HG03196 (cell line): ENCODE data around the gene FSTL1.
"Not testable (repeated sequence)": the region's sequence is repeated elsewhere in the genome, so short reads cannot be mapped to it uniquely, and the experiment has no call there.

Experiments used
- ATAC-seq: cut with Tn5 transposase; IDR thresholded peaks from one replicate; pipeline ENCODE4 v1.9.1; 2021; ENCODE audit not compliant: unreplicated experiment

FSTL1 gene

DNA sequence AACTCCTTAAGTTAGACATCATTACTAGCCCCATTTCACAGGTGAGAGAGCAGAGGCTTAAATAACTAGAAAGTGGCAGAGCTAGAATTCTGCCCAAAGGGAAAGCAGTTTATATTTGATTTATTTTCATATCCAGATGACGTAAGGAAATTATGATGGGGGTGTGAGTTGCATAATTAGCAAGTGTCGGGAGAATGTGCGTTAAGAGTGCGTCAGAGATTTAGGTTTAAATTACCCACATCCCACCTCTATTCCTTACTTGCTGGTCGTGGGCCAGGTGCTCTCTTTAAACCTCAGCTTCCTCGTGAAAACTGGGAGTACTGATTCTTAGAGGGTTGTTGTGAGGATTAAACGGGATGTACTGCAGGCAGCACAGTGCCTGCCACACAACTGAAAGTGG lies 32.3 kb downstream of the FSTL1 start:
- no peak for ATAC-seq

DNA sequence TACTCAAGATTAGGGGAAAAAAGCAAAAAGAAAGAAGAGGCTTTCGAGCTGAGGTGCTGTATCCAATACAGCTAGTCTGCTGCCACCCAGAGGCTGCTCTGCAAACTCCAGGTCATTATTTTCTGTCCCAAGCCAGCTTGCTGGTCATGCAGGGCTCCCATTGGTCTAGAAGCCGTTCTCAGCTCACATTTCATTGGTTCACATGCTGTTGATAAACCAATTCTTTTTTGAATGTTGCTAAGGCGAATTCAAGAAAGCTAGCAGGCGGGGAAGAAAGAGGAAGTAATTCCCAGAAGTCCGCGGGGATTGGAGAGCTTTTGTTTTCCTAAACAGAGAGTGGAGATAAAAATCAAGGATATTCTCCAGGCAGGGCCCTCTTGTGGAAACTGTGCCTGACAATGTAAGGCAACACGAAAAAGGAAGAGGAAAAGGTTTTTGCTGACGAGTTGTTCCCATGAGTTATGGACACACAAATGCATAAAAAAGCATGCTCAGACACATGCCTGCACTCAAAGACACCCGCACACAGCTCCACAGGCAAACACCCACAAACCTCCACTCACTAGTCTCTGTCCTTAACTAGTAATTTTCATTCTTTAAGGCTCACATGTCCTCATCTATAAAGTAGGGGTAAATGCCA lies 33.4 kb downstream of the FSTL1 start:
- ATAC-seq, result peak; percentile 99

DNA sequence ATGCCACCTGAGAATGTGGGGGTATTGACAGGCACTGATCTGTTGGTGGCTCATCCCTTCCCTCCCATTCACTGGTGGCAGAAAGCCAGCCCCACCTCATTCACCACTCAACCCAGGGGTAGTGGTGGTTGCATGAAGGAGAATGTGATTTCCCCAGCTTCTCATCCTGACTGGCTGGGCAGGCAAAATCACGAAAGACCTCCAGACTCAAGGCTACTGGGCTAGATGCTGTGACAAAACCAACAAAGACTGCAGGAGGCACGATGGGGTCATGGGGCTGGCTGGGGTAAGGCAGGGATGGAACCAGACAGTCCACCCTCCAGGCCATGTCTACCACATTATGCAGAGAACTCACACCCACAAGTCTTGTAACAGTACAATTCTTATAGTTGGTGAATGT lies 33.9 kb downstream of the FSTL1 start:
- peak; percentile 20 for ATAC-seq

DNA sequence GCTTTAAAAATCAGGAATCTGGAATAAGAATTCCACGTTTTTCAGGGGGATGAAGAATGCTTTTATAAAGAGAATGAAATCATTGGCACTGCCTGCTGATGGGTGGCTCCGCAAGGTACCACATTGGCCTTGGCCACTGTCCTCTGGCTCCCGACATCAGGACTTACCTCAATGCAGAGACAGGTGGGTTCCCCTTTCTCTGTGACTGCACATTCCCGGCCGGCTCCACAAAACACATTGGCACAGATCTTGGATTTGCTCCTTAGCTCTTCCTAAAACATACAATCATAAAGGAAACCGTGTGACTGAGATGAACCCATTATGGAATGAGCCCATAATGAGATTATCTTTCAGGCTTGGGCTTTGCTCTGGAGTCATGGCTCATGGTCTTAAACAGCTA lies 35.0 kb downstream of the FSTL1 start:
- ATAC-seq, result no peak

DNA sequence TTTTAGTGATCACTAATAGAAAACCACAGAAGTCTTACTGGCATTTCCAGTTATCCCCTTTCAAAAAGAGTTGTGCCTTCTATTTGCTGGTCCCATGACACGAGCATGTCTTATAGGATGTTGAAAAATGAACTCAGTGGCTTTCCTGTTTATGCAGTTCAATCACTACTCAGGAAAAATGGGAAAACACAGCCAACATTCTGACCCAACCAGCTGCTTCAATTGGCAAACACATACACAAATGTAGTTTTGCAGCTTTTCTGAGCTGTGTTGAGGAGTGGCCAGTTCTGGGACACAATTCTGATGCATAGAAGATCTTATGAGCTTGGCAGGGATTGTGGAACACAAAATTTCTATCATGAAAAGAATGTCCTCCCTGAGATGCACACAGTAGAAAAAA lies 40.3 kb downstream of the FSTL1 start:
- ATAC-seq, result no peak

DNA sequence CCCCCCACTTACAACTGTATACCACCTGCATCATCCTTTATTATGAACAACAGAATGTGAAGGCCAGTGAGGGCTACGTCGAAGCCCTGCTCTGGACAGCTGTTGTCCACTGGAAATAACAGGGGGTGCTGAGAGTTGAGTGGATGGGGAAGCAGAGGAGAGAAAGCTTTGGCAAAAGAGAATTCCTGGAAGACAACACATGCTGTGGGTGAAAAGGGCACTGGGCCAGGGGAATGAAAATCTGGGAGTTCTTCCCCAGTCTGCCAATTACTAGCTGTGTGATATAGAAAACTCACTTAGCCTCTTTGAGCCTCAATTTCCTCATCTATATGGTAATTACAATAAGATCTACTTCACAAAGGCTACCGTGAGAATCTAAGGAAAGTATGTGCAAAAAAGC lies 40.7 kb downstream of the FSTL1 start:
- no peak for ATAC-seq

DNA sequence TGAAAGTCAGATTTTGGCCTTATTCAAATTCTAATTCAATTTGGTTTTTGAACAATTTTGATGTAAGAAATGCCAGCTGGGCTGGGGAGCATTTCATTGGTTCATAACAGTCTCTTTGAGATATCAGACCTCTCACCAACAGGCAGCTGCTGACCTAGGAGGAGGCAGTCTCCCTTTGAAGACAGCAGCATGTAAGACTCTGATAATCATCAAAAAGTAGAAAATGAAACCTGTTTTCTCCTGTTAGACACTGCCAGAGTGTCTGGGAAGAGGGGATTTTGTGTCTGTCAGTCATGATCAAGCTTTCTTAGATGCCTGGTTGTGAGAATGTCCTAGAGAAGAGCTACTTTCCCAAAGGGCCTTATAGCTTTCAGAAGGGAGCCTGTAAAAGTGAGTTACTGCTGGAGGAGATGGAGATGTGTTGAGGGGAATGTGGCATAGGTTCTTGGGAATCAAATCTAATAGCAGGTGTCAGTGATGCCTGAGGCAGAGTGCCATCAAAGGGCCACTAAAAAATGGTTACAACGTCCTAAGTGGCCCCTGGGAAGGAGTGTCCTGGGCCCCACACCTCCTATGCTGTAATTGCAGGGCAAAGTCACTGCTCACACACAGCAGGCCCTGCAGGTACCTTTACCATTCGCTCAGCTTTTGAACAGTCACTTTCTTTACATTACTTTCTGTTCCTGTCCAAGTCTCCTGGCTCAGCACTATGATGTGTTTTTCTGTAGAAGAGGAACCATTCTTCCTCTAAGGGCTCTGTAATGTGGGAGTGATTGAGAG lies 43.1 kb downstream of the FSTL1 start:
- ATAC-seq, result no peak

DNA sequence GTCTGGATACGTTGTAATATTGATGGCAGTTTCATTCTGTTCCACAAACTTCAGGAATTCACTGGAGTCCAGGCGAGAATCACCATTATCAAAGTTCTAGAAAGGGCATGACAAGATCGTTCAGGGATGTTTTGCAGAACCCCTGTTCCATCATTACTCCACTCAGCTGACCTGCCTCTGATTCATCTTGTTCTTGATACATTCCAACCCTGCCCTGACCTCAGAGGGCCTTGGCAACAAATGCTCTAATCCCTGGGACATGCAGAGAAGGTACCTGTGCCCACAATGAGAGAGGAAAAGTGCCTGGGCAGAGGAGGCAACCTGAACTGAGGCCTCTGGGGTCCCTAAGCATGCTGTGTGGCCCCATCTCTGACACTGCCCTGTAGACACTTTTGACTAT lies 45.9 kb downstream of the FSTL1 start:
- ATAC-seq, result no peak

DNA sequence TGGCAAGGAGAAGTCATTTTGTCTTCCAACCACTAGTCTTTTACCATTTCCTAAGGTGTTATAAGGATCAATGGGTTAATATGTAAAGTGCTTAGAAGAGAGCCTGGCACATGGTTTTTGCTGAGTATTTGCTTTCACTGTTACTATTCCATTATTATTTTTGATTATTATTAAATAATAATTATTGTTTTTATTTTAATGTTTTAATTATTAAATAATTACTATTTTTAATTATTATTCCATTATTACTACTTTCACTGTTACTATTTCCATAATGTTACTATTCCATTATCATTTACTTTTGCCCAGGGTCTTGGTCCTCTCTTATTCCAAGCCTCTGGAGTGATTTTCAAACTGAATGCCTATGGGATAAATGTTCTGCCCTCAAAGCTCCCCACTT lies 48.5 kb downstream of the FSTL1 start:
- ATAC-seq, result no peak

DNA sequence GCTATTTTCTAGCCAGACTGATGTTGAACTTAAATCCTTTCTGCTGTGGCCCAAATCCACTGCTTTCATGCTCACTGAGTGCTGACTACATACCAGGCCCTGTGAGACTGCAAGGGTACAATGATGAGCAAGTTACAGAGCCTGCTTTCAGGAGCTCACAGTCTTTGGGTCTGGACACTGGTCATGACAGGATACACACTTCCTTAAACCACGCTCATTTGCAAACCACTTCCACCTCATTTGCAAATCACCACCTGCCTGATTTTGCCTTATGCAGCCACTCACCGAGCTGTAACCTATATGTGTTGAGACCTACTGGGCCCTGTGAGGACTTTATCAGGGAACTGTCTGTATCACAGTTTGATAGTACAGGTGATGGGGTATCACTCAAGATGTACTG lies 51.4 kb downstream of the FSTL1 start:
- peak; percentile 78 for ATAC-seq

DNA sequence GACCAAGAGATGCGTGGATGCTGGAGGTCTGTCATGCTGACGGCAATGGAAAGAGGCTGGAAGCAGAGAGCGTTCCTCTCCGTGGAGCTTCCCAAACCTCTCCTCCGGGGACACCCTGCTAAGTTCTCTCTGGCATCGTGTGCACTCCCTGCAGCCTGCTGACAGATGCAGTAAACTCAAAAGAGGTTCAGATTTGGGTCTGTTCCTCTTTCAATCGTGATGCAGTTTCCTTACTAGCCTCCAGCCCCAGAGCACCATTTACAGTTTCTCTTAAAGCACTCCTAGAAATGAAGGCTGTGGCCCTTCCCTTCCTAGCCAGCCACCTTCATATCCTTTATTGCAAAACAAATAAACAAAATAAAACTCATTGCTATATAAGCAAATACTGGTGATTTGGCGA lies 54.3 kb downstream of the FSTL1 start:
- no peak for ATAC-seq

DNA sequence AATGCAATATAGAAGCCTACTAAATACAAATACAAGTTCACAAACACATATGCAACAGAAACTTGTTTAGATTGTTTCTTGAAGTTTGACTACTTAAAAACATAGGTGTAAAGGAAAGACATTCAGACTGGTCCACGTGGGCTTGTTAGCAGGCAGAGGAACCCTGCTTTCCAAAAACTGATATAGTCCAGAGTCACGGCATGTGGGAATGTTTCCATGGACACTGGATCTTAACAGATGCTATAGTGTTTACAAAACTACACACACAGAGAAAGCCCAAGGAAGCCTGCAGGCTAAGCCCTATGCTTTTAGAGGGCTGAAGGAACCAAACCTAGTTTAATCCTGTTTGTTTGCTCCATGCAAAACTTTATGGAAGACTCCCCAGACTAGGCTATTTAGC lies 56.4 kb downstream of the FSTL1 start:
- no peak for ATAC-seq

DNA sequence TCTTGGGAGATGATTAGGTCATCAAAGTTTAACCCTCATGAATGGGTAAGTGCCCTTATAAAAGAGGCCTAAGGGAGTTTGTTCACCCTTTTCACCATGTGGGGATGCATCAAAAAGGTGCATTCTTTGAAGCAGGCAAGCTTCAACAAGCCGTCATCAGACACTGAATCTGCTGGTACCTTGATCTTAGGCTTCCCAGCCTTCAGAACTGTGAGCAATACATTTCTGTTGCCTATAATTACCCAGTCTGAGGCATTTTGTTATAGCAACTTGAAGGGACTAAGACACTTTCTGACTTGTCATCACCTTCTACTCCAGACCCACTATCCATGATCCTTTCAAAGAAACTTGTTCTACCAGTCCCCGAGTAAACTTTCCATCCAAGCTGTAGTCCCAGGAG lies 57.0 kb downstream of the FSTL1 start:
- no peak for ATAC-seq

DNA sequence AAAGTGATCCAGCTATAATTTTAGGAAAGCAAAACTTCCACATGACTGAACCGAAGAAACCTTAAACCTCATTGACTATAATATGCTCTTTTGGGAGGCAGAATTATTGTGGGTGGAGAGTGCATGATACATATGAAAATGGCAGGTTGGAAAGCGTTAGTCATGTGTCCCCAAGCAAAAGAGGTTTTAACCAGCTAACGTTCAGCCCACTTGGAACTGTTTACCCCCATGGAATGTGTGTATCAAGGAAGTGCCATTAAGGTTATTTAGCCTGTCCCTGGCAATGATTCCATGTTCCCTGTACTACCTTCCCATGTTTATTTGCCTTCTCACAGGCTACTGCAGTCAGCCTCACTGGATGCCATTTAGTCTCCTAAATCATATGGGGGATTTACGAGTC lies 57.5 kb downstream of the FSTL1 start:
- no peak for ATAC-seq

DNA sequence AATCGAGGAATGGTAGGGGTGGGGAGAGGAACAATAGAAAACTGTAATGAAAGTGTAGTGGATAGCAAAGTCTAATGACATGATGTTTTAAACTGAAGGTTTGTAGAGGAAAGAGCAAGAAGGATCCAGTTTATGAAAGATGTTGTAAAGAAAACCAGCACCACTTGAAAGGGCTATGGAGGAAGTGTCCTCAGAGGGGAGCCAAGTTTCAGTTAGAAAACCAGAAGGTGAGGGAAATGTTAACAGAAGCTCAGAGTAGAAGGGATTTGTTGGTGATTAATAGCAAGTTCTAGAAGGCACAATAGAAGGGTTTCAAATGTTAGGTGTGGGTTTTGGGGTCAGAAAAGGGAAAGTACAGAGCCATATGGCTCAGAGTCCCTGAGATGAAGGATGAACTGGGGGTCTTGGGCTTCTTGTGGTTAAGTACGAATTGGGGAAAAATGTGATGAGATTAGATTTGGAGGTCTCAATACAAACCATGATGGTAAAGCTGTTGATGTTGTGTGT lies 67.8 kb downstream of the FSTL1 start:
- no peak for ATAC-seq

DNA sequence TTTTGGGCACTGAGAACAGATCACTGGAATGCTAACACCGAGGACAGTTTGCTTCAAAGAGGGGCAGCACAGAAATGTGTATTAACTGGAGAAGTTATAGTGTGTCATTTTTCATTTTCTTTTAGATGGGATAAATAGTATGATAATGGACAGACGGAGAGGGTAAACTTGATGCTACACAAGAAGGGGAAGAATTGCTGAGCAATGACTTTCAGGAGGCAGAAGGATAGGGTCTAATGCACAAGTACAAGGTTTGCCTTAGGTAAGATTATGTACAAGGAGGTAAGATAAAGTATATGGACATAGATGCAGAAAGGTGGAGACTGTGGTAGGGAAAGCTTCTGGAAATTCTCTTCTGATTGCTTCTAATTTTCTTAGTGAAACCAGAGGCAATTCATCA lies 69.3 kb downstream of the FSTL1 start:
- no peak for ATAC-seq

DNA sequence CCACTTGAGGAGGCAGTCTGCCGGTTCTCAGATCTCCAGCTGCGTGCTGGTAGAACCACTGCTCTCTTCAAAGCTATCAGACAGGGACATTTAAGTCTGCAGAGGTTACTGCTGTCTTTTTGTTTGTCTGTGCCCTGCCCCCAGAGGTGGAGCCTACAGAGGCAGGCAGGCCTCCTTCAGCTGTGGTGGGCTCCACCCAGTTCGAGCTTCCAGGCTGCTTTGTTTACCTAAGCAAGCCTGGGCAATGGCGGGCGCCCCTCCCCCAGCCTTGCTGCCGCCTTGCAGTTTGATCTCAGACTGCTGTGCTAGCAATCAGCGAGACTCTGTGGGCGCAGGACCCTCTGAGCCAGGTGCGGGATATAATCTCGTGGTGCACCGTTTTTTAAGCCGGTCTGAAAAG lies 72.8 kb downstream of the FSTL1 start:
- ATAC-seq, result not testable (repeated sequence)

DNA sequence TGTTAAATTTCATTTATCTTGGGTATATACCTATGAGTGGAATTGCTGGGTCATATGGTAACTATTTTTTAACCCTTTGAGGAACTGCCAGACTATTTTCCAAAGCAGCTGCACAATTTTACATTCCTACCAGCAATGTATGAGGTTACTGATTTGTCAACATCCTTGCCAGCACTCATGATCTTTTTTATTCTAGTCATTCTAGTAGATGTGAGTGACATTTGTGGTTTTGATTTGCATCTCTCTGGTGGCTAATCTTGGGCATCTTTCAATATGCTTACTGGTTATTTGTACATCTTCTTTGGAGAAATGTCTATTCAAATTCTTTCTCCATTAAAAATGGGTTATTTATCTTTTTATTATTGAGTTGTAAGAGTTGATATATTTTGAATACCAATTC lies 80.3 kb downstream of the FSTL1 start:
- ATAC-seq, result peak; percentile 37

DNA sequence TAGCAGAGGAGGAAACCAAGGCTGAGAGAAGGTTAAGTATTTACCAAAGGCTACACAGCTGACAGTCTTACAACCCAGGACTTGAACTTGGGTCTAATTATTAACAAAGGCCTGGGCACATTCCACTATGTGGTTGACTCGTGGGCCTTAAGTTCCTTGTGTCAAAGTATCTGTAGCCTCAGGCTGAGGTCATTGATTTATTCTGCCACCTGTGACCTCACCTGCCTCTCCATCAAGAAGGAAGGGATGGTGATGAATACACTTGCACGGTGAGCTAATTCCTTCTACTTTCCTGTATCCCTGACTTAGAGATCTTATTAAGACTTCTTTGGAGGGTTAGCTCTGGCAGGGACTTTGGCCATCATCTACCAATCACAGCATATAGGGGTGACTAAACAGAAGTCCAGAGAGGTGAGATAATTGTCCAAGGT lies 81.7 kb downstream of the FSTL1 start:
- ATAC-seq, result peak; percentile 94

DNA sequence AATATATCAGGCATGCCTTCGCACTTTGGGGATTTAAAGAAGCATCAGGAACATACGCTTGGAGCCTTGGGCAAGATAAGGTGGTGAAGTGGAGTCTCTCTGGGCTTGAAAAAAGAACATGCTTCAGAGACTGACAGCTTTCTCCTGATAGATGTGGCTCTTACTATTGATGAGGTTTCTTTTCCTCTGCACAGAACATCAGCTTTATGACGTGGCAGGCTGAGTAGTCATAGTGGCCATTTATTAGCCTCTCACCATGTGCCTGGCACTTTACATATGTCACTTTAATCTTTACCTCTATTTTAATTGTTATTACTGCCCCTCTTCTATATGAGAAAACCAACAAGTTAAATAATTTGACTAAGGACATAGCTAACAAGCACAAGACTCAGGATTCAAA lies 82.6 kb downstream of the FSTL1 start:
- no peak for ATAC-seq

DNA sequence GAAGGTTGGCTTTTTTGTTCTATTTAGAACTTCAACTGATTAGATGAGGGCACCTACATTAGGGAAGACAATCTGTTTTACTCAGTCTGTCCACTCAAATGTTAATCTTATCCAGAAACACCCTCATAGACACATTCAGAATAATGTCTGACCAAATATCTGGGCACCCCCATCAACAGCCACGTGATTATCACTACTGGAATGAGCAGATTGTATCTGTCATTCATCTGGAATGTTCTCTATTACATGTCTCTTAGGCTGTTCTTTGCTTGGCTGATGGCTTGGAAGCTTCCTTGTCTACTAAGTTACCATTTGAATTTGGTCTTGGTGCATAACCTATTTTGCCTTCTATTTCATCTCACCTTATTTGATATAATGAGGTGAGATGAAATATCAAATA lies 86.0 kb downstream of the FSTL1 start:
- no peak for ATAC-seq

DNA sequence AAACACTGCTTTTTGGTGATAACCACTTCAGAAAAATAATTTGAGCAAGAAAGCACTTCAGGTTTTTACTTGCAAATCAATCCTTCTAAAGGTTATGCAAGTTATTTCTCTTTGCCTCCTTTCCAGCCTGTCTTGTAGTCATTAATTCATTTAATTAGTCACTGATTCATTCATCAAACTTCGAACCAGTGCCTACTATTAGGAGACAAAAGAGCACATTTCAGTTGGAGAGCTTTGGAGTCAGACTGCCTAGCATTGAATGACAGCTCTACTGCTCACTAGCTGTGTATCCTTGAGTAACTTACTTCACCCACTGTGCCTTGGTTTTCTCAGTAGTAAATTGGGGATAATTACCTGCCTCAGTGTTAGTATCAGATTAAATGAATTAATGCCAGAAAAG lies 86.7 kb downstream of the FSTL1 start:
- ATAC-seq, result no peak

DNA sequence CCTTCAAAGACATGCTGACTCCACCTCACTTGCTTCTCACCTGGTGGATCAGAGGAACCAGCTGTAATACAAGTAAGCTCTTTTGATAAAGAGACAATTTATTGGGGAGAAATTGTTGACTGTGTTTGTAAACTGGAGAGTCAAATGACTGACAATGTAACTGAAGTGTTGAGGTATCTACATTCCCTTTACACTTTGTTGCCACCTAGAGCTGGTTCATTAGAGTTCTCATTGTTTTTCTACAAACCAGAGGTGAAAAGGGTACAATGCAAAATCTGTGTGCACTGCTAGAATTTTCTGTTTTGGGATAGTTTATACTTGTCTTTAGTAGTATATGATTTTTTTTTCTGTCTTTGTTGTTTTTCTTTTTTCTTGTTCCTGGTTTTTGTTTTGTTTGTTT lies 93.0 kb downstream of the FSTL1 start:
- ATAC-seq, result no peak
